ENCODE results near the gene RBBP5. TPM values are rescaled to one million over a fixed set of nuclear protein-coding genes. Genes with fewer than 3 reads are reported as not detected.

RBBP5 gene
- total and polyA plus RNA-seq, 2 donors (not counting 1 experiment from before 2014, with no cell fraction given): 6.8 to 18.5 TPM

DNA sequence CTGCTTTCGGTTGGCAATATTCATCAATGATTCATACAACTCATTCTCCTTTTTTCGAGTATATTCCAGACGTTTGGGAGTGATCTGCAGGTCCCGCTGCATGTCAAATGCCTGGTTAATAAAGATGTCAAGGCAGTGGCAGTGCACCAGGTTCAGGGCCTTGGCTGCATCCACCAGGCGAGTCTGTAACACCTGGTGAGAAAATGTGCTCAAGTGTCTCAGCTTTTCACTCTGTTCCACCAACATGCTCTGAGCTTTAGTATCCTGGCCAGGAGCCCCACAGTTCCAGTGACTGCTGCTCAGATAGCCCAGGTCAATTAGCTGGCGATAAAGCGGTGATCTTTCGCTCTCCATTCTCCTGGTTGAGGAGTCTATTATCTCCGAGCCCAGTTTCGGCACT lies 47.5 kb upstream of the RBBP5 start:
- Histone ChIP-seq H2AFZ (ENCODE audit: insufficient read depth, low read depth, low read length, poor library complexity, severe bottlenecking) (no peak overlapping the region), H3K79me2 (ENCODE audit: control insufficient read depth, insufficient read depth, low read length) (peaks cover 4% of the 10 kb centered on the region), H3K27me3 (replicated peaks in 1 of 4; ENCODE audit: control extremely low read depth in 1 of 4, control insufficient read depth in 3 of 4, insufficient read depth in 4 of 4, low read length in 3 of 4) (no peaks in the 10 kb centered on the region), H3K36me3 (replicated peaks in 1 of 2; ENCODE audit: control extremely low read depth in 1 of 2, control insufficient read depth in 1 of 2, extremely low read depth in 1 of 2, insufficient read depth in 2 of 2, low read length in 1 of 2) (peaks cover 0 to 38% of the 10 kb centered on the region in 2 experiments), H3K27ac (ENCODE audit: low read length in 2 of 2) (no peak overlapping the region), H3K9ac (ENCODE audit: low read length) (no peak overlapping the region), H3K9me3 (ENCODE audit: control extremely low read depth in 1 of 3, control insufficient read depth in 2 of 3, insufficient read depth in 1 of 3, low read length in 2 of 3) (no peaks in the 10 kb centered on the region), H4K20me1 (ENCODE audit: control insufficient read depth, insufficient read depth, low read length, poor library complexity, severe bottlenecking) (peaks cover 5% of the 10 kb centered on the region), H3K4me3 (ENCODE audit: control extremely low read depth in 1 of 5, extremely low read depth in 1 of 5, insufficient read depth in 1 of 5, low read depth in 2 of 5, low read length in 4 of 5) (no peak overlapping the region), H3K4me1 (ENCODE audit: control insufficient read depth in 2 of 2, insufficient read depth in 2 of 2, low read length in 2 of 2) (no peaks in the 10 kb centered on the region), H3K4me2 (replicated peaks; ENCODE audit: low read depth, low read length, poor library complexity, severe bottlenecking) (no peak overlapping the region)
- CTCF ChIA-PET: interaction anchor here (0.5 to 1.2 kb wide), 2 partner anchors 31 to 85 kb away, joined by 3 read pairs; no protein-coding TSS in a partner anchor
- intact Hi-C loops (cut with micrococcal nuclease): no loop called here
- POLR2A ChIA-PET: no interaction called here
- no peak overlapping the region for H3K27ac Mint-ChIP-seq
- DNase-seq (no peak), ATAC-seq (ENCODE audit: low read depth) (no peak)
- no peak overlapping the region for H3K4me3 Mint-ChIP-seq
- no peaks in the 10 kb centered on the region for H3K27me3 Mint-ChIP-seq
- 92% methylated on average over 6 of the region's 10 CpGs for WGBS (ENCODE audit: insufficient coverage)
- TF ChIP-seq CTCF (IDR thresholded peaks at IDR 0.05): no peak
- TF ChIP-seq EZH2 (IDR thresholded peaks at IDR 0.05; ENCODE audit: borderline replicate concordance, insufficient read depth, low read depth, low read length, poor library complexity, severe bottlenecking): no peak
- no peaks in the 10 kb centered on the region for H3K4me1 Mint-ChIP-seq
- no peaks in the 10 kb centered on the region for H3K9me3 Mint-ChIP-seq (ENCODE audit: insufficient read depth)

- Mint-ChIP-seq H3K4me1 (no peaks in the 10 kb centered on the region), H3K4me3 (no peak overlapping the region), H3K27ac (no peak overlapping the region), H3K27me3 (no peaks in the 10 kb centered on the region), H3K9me3 (ENCODE audit: insufficient read depth) (no peaks in the 10 kb centered on the region)
- ChIA-PET POLR2A (no interaction called here), CTCF (no interaction called here)
- Histone ChIP-seq H4K20me1 (ENCODE audit: control insufficient read depth, insufficient read depth, low read length, poor library complexity, severe bottlenecking) (peaks cover 5% of the 10 kb centered on the region), H3K4me1 (ENCODE audit: control insufficient read depth in 2 of 2, insufficient read depth in 2 of 2, low read length in 2 of 2) (no peaks in the 10 kb centered on the region), H3K4me3 (ENCODE audit: control extremely low read depth in 1 of 5, extremely low read depth in 1 of 5, insufficient read depth in 1 of 5, low read depth in 2 of 5, low read length in 4 of 5) (no peak overlapping the region), H3K9ac (ENCODE audit: low read length) (no peak overlapping the region), H3K79me2 (ENCODE audit: control insufficient read depth, insufficient read depth, low read length) (peaks cover 4% of the 10 kb centered on the region), H2AFZ (ENCODE audit: insufficient read depth, low read depth, low read length, poor library complexity, severe bottlenecking) (no peak overlapping the region), H3K27me3 (replicated peaks in 1 of 4; ENCODE audit: control extremely low read depth in 1 of 4, control insufficient read depth in 3 of 4, insufficient read depth in 4 of 4, low read length in 3 of 4) (no peaks in the 10 kb centered on the region), H3K4me2 (replicated peaks; ENCODE audit: low read depth, low read length, poor library complexity, severe bottlenecking) (no peak overlapping the region), H3K36me3 (replicated peaks in 1 of 2; ENCODE audit: control extremely low read depth in 1 of 2, control insufficient read depth in 1 of 2, extremely low read depth in 1 of 2, insufficient read depth in 2 of 2, low read length in 1 of 2) (peaks cover 6 to 47% of the 10 kb centered on the region in 2 experiments), H3K9me3 (ENCODE audit: control extremely low read depth in 1 of 3, control insufficient read depth in 2 of 3, insufficient read depth in 1 of 3, low read length in 2 of 3) (no peaks in the 10 kb centered on the region), H3K27ac (ENCODE audit: low read length in 2 of 2) (no peak overlapping the region)
- 60% methylated on average over 1 of the region's 1 CpG for WGBS (ENCODE audit: insufficient coverage)
- intact Hi-C loops (cut with micrococcal nuclease): no loop called here
- ATAC-seq (ENCODE audit: low read depth): no peak
- no peak for DNase-seq
- TF ChIP-seq CTCF (IDR thresholded peaks at IDR 0.05): no peak
- TF ChIP-seq EZH2 (IDR thresholded peaks at IDR 0.05; ENCODE audit: borderline replicate concordance, insufficient read depth, low read depth, low read length, poor library complexity, severe bottlenecking): no peak
These were observed 46.5 kb upstream of the RBBP5 start for GRCh38 chr1:205168291-205168690.

Measured in B cell (primary cell).